SU-DHL-6 (cell line): ENCODE results near the gene SERPINA3.

Experiments
- EZH2phosphoT487 ChIP-seq: fragments of 200-600 bp; sonication (generic), shearing (Covaris generic); conservative IDR thresholded peaks from 2 replicates; pipeline ENCODE4 v1.6.1; 2018; ENCODE audit warnings: mild to moderate bottlenecking, antibody characterized with exemption, low read length, moderate library complexity, mixed read lengths
- TF ChIP-seq, protein P1 (sequence below): fragments of 200-600 bp; sonication (generic); IDR thresholded peaks from one replicate; pipeline ENCODE4 v1.5.1; 2017; ENCODE audit warnings: antibody characterized with exemption, mild to moderate bottlenecking, low read length, moderate library complexity; ENCODE audit not compliant: insufficient read depth, poor library complexity, severe bottlenecking

DNA sequence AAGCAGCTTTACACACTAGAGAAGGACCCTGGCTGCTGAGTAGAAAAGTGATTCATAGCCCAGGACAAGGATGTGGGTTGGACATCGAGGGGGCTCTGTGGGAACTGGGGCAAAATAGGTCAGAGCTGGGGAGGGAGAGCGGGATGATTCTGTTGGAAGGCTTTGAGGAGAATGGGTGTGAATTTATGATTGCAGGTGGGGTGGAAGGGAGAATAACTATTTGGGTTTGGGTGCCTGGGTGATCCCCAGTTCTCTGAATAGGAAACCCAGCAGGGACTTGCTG is 13.1 kb downstream of the SERPINA3 start:
- TF ChIP-seq, protein P1, sequence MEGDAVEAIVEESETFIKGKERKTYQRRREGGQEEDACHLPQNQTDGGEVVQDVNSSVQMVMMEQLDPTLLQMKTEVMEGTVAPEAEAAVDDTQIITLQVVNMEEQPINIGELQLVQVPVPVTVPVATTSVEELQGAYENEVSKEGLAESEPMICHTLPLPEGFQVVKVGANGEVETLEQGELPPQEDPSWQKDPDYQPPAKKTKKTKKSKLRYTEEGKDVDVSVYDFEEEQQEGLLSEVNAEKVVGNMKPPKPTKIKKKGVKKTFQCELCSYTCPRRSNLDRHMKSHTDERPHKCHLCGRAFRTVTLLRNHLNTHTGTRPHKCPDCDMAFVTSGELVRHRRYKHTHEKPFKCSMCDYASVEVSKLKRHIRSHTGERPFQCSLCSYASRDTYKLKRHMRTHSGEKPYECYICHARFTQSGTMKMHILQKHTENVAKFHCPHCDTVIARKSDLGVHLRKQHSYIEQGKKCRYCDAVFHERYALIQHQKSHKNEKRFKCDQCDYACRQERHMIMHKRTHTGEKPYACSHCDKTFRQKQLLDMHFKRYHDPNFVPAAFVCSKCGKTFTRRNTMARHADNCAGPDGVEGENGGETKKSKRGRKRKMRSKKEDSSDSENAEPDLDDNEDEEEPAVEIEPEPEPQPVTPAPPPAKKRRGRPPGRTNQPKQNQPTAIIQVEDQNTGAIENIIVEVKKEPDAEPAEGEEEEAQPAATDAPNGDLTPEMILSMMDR, result no peak
- no peak for TF ChIP-seq EZH2phosphoT487
